Loucy (cell line): Measurements from ENCODE around the gene SMIM23.

Experiments
- H2AFZ ChIP-seq: fragments of 200-600 bp; sonication (generic); 2 replicates; pipeline ENCODE4 v1.6.0; 2016; ENCODE audit warnings: antibody characterized with exemption, mild to moderate bottlenecking, low read length, moderate library complexity
- H3F3A ChIP-seq: fragments of 200-600 bp; 2 replicates; pipeline ENCODE4 v1.6.0; 2016; ENCODE audit warnings: antibody characterized with exemption, low read depth, mild to moderate bottlenecking
- H3K27me3 ChIP-seq: fragments of 200-600 bp; sonication (generic); 2 replicates; pipeline ENCODE4 v1.6.1; 2014; ENCODE audit warnings: low read length, mild to moderate bottlenecking; ENCODE audit not compliant: insufficient read depth, poor library complexity, severe bottlenecking
- H3K36me3 ChIP-seq: fragments of 200-600 bp; sonication (generic); 2 replicates; pipeline ENCODE4 v1.6.1; 2016; ENCODE audit warnings: low read length; ENCODE audit not compliant: insufficient read depth
- H3K4me1 ChIP-seq: fragments of 200-600 bp; sonication (generic); 2 replicates; pipeline ENCODE4 v1.5.1; 2014; ENCODE audit warnings: low read length, mild to moderate bottlenecking; ENCODE audit not compliant: insufficient read depth, poor library complexity, severe bottlenecking
- H3K4me2 ChIP-seq: fragments of 200-600 bp; sonication (generic); 2 replicates; pipeline ENCODE4 v1.6.0; 2014; ENCODE audit warnings: antibody characterized with exemption, low read length, low read depth, mild to moderate bottlenecking; ENCODE audit not compliant: poor library complexity, severe bottlenecking
- H3K4me3 ChIP-seq: fragments of 200-600 bp; sonication (generic); 2 replicates; pipeline ENCODE4 v1.5.1; 2014; ENCODE audit warnings: low read length, mild to moderate bottlenecking, mixed read lengths; ENCODE audit not compliant: poor library complexity, severe bottlenecking
- H3K79me2 ChIP-seq: fragments of 200-600 bp; sonication (generic); 2 replicates; pipeline ENCODE4 v1.6.1; 2014; ENCODE audit warnings: low read length; ENCODE audit not compliant: insufficient read depth
- H3K9ac ChIP-seq: fragments of 200-600 bp; sonication (generic); 2 replicates; pipeline ENCODE4 v1.6.0; 2014; ENCODE audit warnings: mild to moderate bottlenecking, low read depth, low read length, moderate library complexity; ENCODE audit not compliant: poor library complexity, severe bottlenecking
- H3K9me2 ChIP-seq: fragments of 200-600 bp; sonication (generic); replicated peaks from 2 replicates; pipeline ENCODE4 v1.6.1; 2016; ENCODE audit warnings: low read depth, low read length, mixed read lengths
- H3K9me3 ChIP-seq: fragments of 200-600 bp; sonication (generic); 2 replicates; pipeline ENCODE4 v1.6.1; 2014; ENCODE audit warnings: mild to moderate bottlenecking, antibody characterized with exemption, low read length, low read depth; ENCODE audit not compliant: insufficient read depth
- H4K20me1 ChIP-seq: fragments of 200-600 bp; sonication (generic); 2 replicates; pipeline ENCODE4 v1.6.0; 2014; ENCODE audit warnings: antibody characterized with exemption, low read length, mild to moderate bottlenecking; ENCODE audit not compliant: insufficient read depth, poor library complexity, severe bottlenecking
- CTCF ChIP-seq: fragments of 200-600 bp; sonication (generic); conservative IDR thresholded peaks from 2 replicates; pipeline ENCODE4 v1.5.1; 2014; ENCODE audit warnings: mild to moderate bottlenecking, antibody characterized with exemption, low read length
- EZH2phosphoT487 ChIP-seq: fragments of 200-600 bp; IDR thresholded peaks from 2 replicates; pipeline ENCODE4 v1.6.1; 2018; ENCODE audit warnings: antibody characterized with exemption, mild to moderate bottlenecking, moderate library complexity, borderline replicate concordance

Gene SMIM23

GRCh38 chr5:171805746-171806145 lies 20.1 kb downstream of the SMIM23 start:
- H3F3A ChIP-seq, result no peaks in the 10 kb centered on the region
- H3K79me2 ChIP-seq, result no peaks in the 10 kb centered on the region
- no peaks in the 10 kb centered on the region for H3K27me3 ChIP-seq
- H3K9me2 ChIP-seq, result no peaks in the 10 kb centered on the region
- no peaks in the 10 kb centered on the region for H3K36me3 ChIP-seq
- H4K20me1 ChIP-seq, result no peaks in the 10 kb centered on the region
- no peak overlapping the region for H2AFZ ChIP-seq
- no peak overlapping the region for H3K4me3 ChIP-seq
- no peak overlapping the region for H3K4me2 ChIP-seq
- TF ChIP-seq CTCF (no peak), EZH2phosphoT487 (no peak)
- peaks cover 3% of the 10 kb centered on the region for H3K4me1 ChIP-seq
- no peaks in the 10 kb centered on the region for H3K9me3 ChIP-seq
- no peak overlapping the region for H3K9ac ChIP-seq

GRCh38 chr5:171806976-171807747 lies 21.5 kb downstream of the SMIM23 start:
- H3K27me3 ChIP-seq, result no peaks in the 10 kb centered on the region
- H4K20me1 ChIP-seq, result no peaks in the 10 kb centered on the region
- H3K36me3 ChIP-seq, result no peaks in the 10 kb centered on the region
- H3K79me2 ChIP-seq, result no peaks in the 10 kb centered on the region
- no peak overlapping the region for H3K4me3 ChIP-seq
- H3F3A ChIP-seq, result no peaks in the 10 kb centered on the region
- peaks cover 3% of the 10 kb centered on the region for H3K4me1 ChIP-seq
- no peak overlapping the region for H2AFZ ChIP-seq
- TF ChIP-seq EZH2phosphoT487, result no peak
- TF ChIP-seq CTCF, result no peak
- H3K9me3 ChIP-seq, result no peaks in the 10 kb centered on the region
- no peaks in the 10 kb centered on the region for H3K9me2 ChIP-seq
- no peak overlapping the region for H3K4me2 ChIP-seq
- no peak overlapping the region for H3K9ac ChIP-seq

GRCh38 chr5:171808453-171808852 lies 22.8 kb downstream of the SMIM23 start:
- no peaks in the 10 kb centered on the region for H3K79me2 ChIP-seq
- no peak overlapping the region for H2AFZ ChIP-seq
- no peak overlapping the region for H3K4me3 ChIP-seq
- H3K4me1 ChIP-seq, result peaks cover 3% of the 10 kb centered on the region
- H3K27me3 ChIP-seq, result no peaks in the 10 kb centered on the region
- H3K9me3 ChIP-seq, result no peaks in the 10 kb centered on the region
- TF ChIP-seq CTCF, result no peak
- TF ChIP-seq EZH2phosphoT487, result no peak
- H3K36me3 ChIP-seq, result no peaks in the 10 kb centered on the region
- H3K4me2 ChIP-seq, result no peak overlapping the region
- no peaks in the 10 kb centered on the region for H4K20me1 ChIP-seq
- no peak overlapping the region for H3K9ac ChIP-seq
- H3K9me2 ChIP-seq, result no peaks in the 10 kb centered on the region
- H3F3A ChIP-seq, result no peaks in the 10 kb centered on the region
